Tibial nerve (tissue), 3 donors: Measurements from ENCODE around the gene CHL1.

Experiments used
- POLR2A ChIP-seq, 2 donors: fragments of 450-650 bp; IDR thresholded peaks; one replicate each; pipeline ENCODE4 v1.6.1; 2017; ENCODE audit warnings: antibody characterized with exemption in 2 of 2, mild to moderate bottlenecking in 2 of 2, moderate library complexity in 2 of 2
- TF ChIP-seq, protein P1 (sequence below), 5 experiments: fragments of 200-600 bp in 3 of 5; fragments of 450-650 bp in 2 of 5; sonication (generic) in 3 of 5; IDR thresholded peaks; one replicate each; pipeline ENCODE4 v1.5.1; 2016 to 2019; ENCODE audit warnings: antibody characterized with exemption in 5 of 5, mild to moderate bottlenecking in 3 of 5, moderate library complexity in 2 of 5

DNA sequence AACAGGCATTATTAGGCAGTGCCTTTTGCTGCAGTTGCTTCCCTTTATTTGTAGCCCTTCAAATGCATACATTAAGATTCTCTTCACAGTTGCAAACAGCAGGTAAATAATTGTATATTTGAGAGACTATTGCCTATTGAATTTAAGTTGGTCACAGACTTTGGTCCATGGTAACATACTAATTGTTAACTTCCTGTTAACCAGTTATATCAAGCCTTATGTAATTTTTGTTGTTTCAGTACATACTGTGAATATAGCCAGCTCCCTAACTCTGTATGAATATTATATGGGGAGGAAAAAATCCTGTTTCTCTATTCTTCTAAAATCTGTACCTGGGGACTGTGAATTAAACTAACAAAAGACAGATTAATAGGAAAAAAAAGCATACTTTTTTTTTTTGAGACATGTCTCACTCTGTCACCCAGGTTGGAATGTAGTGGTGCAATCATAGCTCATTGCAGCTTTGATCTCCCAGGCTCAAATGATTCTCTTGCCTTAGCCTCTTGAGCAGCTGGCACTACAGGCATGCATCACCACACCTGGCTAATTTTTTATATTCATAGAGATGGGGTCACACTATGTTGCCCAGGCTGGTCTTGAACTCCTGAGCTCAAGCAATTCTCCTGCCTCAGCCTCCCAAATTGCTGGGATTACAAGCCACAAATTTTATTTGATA is 53.2 kb downstream of the CHL1 start:
- TF ChIP-seq, protein P1, sequence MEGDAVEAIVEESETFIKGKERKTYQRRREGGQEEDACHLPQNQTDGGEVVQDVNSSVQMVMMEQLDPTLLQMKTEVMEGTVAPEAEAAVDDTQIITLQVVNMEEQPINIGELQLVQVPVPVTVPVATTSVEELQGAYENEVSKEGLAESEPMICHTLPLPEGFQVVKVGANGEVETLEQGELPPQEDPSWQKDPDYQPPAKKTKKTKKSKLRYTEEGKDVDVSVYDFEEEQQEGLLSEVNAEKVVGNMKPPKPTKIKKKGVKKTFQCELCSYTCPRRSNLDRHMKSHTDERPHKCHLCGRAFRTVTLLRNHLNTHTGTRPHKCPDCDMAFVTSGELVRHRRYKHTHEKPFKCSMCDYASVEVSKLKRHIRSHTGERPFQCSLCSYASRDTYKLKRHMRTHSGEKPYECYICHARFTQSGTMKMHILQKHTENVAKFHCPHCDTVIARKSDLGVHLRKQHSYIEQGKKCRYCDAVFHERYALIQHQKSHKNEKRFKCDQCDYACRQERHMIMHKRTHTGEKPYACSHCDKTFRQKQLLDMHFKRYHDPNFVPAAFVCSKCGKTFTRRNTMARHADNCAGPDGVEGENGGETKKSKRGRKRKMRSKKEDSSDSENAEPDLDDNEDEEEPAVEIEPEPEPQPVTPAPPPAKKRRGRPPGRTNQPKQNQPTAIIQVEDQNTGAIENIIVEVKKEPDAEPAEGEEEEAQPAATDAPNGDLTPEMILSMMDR (IDR thresholded peaks at IDR 0.05) = no peak
- TF ChIP-seq POLR2A (IDR thresholded peaks at IDR 0.05) = no peak
